ENCODE results near the gene XXYLT1. TPM values are rescaled to one million over a fixed set of nuclear protein-coding genes. Genes with fewer than 3 reads are reported as not detected.
A peak's percentile ranks its signal among the peaks of the same experiment; 100 is the strongest.

Gene XXYLT1
- total and polyA plus RNA-seq, 9 of the 15 experiments (the other 6 are each of a cell fraction or from before 2014, with no cell fraction given), result 1.9 to 18.9 (median 15.0) TPM

DNA sequence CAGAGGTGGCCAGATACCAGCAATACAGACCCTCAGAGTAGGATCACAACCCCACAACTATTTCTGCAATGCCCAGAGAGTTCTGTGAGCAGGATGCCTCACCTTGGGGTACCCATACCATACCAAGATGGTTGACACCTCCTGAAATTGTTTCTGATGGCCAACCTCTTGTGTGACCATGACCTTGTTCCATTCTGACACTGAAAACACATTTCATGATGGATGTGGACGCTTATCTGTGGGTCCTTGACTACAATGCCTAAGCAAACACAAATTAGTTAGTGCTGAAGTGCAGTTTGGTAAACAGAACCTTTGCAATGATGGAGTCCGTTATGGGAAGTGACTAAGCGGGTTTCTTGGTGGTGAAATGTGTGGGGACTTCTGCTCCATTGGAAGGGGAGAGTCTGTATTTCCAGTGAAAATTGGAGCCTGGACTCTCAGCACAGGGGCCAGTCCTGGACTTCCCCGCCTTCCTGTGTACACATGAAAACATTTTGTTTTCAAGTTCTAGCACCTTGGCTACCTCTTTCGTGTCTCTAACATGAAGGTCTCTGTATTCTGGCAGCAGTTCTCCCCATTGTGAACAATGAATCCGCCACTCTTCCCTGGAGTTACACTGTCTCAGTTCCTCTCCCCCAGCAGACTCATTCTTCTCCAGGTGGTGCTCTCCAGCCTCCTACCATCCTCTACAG, 106.2 kb downstream of the XXYLT1 start (continued):
- TF ChIP-seq GABPA (tag; conservative IDR thresholded peaks at IDR 0.05; ENCODE audit: low read depth) (0 out of 2 replicates have a peak, but pooled peaks have one; percentile 27), PTRF (tag; IDR thresholded peaks at IDR 0.05) (peak; percentile 55; the same call in 1 of the 2 replicates), KHSRP (IDR thresholded peaks at IDR 0.05) (no peak), SMAD2 (IDR thresholded peaks at IDR 0.05; ENCODE audit: low read depth, low read length) (no peak), FOXJ3 (CRISPR knock-in tag; IDR thresholded peaks at IDR 0.05) (no peak), XRCC3 (IDR thresholded peaks at IDR 0.05) (no peak), SMAD3 (CRISPR knock-in tag; conservative IDR thresholded peaks at IDR 0.05) (peak; percentile 30; the same call in 1 of the 2 replicates), SIRT6 (IDR thresholded peaks at IDR 0.05; ENCODE audit: low read depth, low read length) (no peak), RAD51 (IDR thresholded peaks at IDR 0.05; ENCODE audit: borderline replicate concordance, low read depth) (no peak), MCM7 (IDR thresholded peaks at IDR 0.05) (no peak), KLF6 (CRISPR knock-in tag; IDR thresholded peaks at IDR 0.05; ENCODE audit: borderline replicate concordance) (peak; percentile 79; the same call in 1 of the 2 replicates), ZNF695 (CRISPR knock-in tag; IDR thresholded peaks at IDR 0.05) (no peak), CBX5 (IDR thresholded peaks at IDR 0.05; ENCODE audit: borderline replicate concordance, low read depth) (no peak), ETS2 (tag; IDR thresholded peaks at IDR 0.05; ENCODE audit: borderline replicate concordance, poor library complexity, severe bottlenecking) (no peak), RB1 (IDR thresholded peaks at IDR 0.05; ENCODE audit: low read depth) (no peak)
- TF ChIP-seq, protein P1, sequence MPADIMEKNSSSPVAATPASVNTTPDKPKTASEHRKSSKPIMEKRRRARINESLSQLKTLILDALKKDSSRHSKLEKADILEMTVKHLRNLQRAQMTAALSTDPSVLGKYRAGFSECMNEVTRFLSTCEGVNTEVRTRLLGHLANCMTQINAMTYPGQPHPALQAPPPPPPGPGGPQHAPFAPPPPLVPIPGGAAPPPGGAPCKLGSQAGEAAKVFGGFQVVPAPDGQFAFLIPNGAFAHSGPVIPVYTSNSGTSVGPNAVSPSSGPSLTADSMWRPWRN (IDR thresholded peaks at IDR 0.05; ENCODE audit: low read depth), result no peak
- TF ChIP-seq, protein P2, sequence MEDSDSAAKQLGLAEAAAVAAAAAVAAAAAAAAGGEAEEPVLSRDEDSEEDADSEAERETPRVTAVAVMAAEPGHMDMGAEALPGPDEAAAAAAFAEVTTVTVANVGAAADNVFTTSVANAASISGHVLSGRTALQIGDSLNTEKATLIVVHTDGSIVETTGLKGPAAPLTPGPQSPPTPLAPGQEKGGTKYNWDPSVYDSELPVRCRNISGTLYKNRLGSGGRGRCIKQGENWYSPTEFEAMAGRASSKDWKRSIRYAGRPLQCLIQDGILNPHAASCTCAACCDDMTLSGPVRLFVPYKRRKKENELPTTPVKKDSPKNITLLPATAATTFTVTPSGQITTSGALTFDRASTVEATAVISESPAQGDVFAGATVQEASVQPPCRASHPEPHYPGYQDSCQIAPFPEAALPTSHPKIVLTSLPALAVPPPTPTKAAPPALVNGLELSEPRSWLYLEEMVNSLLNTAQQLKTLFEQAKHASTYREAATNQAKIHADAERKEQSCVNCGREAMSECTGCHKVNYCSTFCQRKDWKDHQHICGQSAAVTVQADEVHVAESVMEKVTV (CRISPR knock-in tag; IDR thresholded peaks at IDR 0.05), result no peak
- TF ChIP-seq, protein P3, sequence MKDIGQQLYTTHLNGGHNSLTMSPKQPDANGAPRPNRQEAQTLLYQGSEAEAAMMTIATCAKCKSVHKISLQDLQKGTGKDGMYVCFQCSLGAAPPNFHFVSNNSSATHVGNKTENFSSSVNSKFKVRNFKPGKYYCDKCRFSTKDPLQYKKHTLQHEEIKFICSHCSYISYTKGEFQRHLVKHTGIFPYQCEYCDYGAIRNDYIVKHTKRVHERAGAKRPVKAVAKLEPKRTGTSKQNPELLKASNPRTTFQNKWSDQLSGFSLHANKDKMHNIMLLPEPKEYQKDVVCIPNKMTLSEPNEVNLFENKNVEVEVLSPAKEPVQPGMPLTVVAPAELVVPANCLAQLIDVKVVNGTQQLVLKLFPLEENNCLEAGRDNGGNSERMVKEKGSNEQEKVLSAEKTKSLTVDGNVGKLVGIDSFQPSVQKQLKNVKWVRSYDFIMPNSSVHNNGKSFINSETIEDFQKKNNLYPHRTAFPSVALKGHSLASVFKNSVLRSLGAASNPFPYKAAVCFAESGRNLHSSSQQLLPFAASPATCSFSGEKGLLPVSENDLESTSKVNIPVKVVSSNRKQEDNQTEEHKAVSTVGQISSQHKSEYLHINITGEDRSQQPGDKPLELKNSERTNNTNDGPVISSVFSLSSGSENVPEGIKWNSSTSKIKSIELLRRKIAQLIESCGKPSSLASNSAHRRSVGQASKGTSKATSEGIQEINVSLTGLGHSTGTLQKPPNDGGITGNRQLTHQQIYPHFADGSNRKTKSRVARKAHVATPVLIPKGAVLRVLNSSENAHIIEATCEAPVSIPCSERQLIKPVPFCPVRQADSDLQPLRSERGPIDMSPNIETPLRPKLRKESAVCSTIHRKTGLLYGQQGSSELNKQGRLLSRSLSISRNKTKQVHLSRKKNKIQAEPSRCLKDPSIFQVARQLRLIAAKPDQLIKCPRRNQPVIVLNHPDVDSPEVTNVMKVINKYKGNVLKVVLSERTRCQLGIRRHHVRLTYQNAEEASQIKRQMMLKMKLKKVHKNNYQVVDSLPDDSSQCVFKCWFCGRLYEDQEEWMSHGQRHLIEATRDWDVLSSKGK (CRISPR knock-in tag; IDR thresholded peaks at IDR 0.05), result no peak
- TF ChIP-seq, protein P4, sequence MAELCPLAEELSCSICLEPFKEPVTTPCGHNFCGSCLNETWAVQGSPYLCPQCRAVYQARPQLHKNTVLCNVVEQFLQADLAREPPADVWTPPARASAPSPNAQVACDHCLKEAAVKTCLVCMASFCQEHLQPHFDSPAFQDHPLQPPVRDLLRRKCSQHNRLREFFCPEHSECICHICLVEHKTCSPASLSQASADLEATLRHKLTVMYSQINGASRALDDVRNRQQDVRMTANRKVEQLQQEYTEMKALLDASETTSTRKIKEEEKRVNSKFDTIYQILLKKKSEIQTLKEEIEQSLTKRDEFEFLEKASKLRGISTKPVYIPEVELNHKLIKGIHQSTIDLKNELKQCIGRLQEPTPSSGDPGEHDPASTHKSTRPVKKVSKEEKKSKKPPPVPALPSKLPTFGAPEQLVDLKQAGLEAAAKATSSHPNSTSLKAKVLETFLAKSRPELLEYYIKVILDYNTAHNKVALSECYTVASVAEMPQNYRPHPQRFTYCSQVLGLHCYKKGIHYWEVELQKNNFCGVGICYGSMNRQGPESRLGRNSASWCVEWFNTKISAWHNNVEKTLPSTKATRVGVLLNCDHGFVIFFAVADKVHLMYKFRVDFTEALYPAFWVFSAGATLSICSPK (IDR thresholded peaks at IDR 0.05; ENCODE audit: borderline replicate concordance), result no peak
- TF ChIP-seq, protein P5, sequence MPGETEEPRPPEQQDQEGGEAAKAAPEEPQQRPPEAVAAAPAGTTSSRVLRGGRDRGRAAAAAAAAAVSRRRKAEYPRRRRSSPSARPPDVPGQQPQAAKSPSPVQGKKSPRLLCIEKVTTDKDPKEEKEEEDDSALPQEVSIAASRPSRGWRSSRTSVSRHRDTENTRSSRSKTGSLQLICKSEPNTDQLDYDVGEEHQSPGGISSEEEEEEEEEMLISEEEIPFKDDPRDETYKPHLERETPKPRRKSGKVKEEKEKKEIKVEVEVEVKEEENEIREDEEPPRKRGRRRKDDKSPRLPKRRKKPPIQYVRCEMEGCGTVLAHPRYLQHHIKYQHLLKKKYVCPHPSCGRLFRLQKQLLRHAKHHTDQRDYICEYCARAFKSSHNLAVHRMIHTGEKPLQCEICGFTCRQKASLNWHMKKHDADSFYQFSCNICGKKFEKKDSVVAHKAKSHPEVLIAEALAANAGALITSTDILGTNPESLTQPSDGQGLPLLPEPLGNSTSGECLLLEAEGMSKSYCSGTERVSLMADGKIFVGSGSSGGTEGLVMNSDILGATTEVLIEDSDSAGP (CRISPR knock-in tag; IDR thresholded peaks at IDR 0.05), result no peak

Data from K562 (cell line).